HepG2 (cell line): ENCODE results near the gene VPS29. TPM values are rescaled to one million over a fixed set of nuclear protein-coding genes. Genes with fewer than 3 reads are reported as not detected.
"Not testable (repeated sequence)": the region's sequence is repeated elsewhere in the genome, so short reads cannot be mapped to it uniquely, and the experiment has no call there.

Experiments
- ATAC-seq: fragments of 200-7000 bp; cut with Tn5 transposase; 3 replicates; pipeline ENCODE4 v1.9.1; 2020; ENCODE audit warnings: mild to moderate bottlenecking, moderate library complexity
- BruUV-seq: library from RNA; stranded (reverse); fragments of 400-500 nt; replicated peaks from 2 replicates; lab custom pipeline; 2021; lab: Mats Ljungman, UMichigan
- CTCF ChIA-PET: fragments of 300-600 bp; formaldehyde crosslinking; extraction: SDS; loops from one replicate; lab custom pipeline; 2021; ENCODE audit warnings: low total read pairs, inconsistent platforms, low intra/inter-chr PET ratio; lab: Yijun Ruan, JAX
- POLR2A ChIA-PET: fragments of 350-600 bp; sonication (Branson Sonifier 250); formaldehyde crosslinking; loops from one replicate; lab custom pipeline; 2020; ENCODE audit warnings: antibody characterized with exemption, inconsistent platforms; lab: Yijun Ruan, JAX
- DNase-seq: peaks from one replicate; pipeline ENCODE4 v3.0.0-alpha.2; 2015; ENCODE audit warnings: low spot score
- FAIRE-seq: peaks from 3 replicates; lab custom pipeline; 2011; peaks lifted over from hg19 to GRCh38; lab: Jason Lieb, UNC
- H2AFZ ChIP-seq: one replicate; pipeline ENCODE4 v1.6.1; 2011; ENCODE audit warnings: low read length, inconsistent platforms
- H3K27ac ChIP-seq: fragments of 300-600 bp; 3 replicates; pipeline ENCODE4 v1.8.0; 2011; ENCODE audit warnings: mixed run types, mild to moderate bottlenecking, mixed read lengths, low read length, inconsistent platforms; ENCODE audit not compliant: insufficient read depth; ENCODE audit errors: extremely low read length
- H3K27me3 ChIP-seq, 2 experiments: fragments of 200-600 bp in 1 of 2; 2 replicates in 1 of 2; 3 replicates in 1 of 2; pipeline versions ENCODE4 v1.6.0 to v1.8.0; 2011; ENCODE audit warnings: low read length in 2 of 2, mild to moderate bottlenecking in 2 of 2, moderate library complexity in 2 of 2, inconsistent platforms in 1 of 2; ENCODE audit not compliant: insufficient read depth in 2 of 2, control insufficient read depth in 1 of 2
- H3K36me3 ChIP-seq, 2 experiments: fragments of 200-600 bp in 1 of 2; replicated peaks in 1 of 2; 2 replicates in 1 of 2; 3 replicates in 1 of 2; pipeline versions ENCODE4 v1.5.1 to v1.8.0; 2011; ENCODE audit warnings: low read length in 2 of 2, inconsistent platforms in 1 of 2; ENCODE audit not compliant: insufficient read depth in 2 of 2, control insufficient read depth in 1 of 2
- H3K4me1 ChIP-seq: 2 replicates; pipeline ENCODE4 v1.5.1; 2012; ENCODE audit warnings: low read length, inconsistent platforms; ENCODE audit not compliant: insufficient read depth
- H3K4me2 ChIP-seq: 2 replicates; pipeline ENCODE4 v1.6.0; 2011; ENCODE audit warnings: low read depth, low read length, inconsistent platforms
- H3K4me3 ChIP-seq, 3 experiments: fragments of 200-600 bp in 1 of 3; sonication (generic), shearing (Covaris generic) in 1 of 3; replicated peaks in 1 of 3; 2 replicates each; pipeline ENCODE4 v1.5.1; 2011 to 2016; ENCODE audit warnings: low read length in 3 of 3, inconsistent platforms in 2 of 3, low read depth in 2 of 3, mild to moderate bottlenecking in 2 of 3, control low read depth in 1 of 3, mixed read lengths in 1 of 3; ENCODE audit not compliant: insufficient read depth in 1 of 3
- H3K79me2 ChIP-seq: one replicate; pipeline ENCODE4 v1.6.1; 2011; ENCODE audit warnings: low read length, inconsistent platforms; ENCODE audit not compliant: insufficient read depth
- H3K9ac ChIP-seq: 2 replicates; pipeline ENCODE4 v1.6.0; 2011; ENCODE audit warnings: mild to moderate bottlenecking, low read depth, low read length, inconsistent platforms; ENCODE audit not compliant: insufficient read depth
- H3K9me3 ChIP-seq: 2 replicates; pipeline ENCODE4 v1.5.1; 2012; ENCODE audit warnings: mild to moderate bottlenecking, low read length
- H4K20me1 ChIP-seq: 2 replicates; pipeline ENCODE4 v1.6.0; 2011; ENCODE audit warnings: inconsistent platforms, mild to moderate bottlenecking, low read length, moderate library complexity; ENCODE audit not compliant: insufficient read depth
- FOXA3 ChIP-seq: IDR thresholded peaks from 2 replicates; pipeline ENCODE4 v1.6.1; 2016; ENCODE audit warnings: missing genetic modification reagents, missing compliant biosample characterization
- KLF16 ChIP-seq, 2 experiments: sonication (generic) in 1 of 2; formaldehyde crosslinking in 1 of 2; IDR thresholded peaks; 2 replicates each; pipeline versions ENCODE4 v1.6.1 to v1.8.0; 2016 to 2023; ENCODE audit warnings: missing genetic modification reagents in 2 of 2, missing compliant biosample characterization in 1 of 2
- NCOR1 ChIP-seq: fragments of 200-600 bp; sonication (generic); IDR thresholded peaks from 2 replicates; pipeline ENCODE4 v1.7.0; 2017; ENCODE audit warnings: antibody characterized with exemption, low read length, borderline replicate concordance
- SRY ChIP-seq: sonication (generic); formaldehyde crosslinking; IDR thresholded peaks from 2 replicates; pipeline ENCODE4 v1.8.0; 2022; ENCODE audit warnings: mild to moderate bottlenecking, missing genetic modification reagents
- TCF12 ChIP-seq, 2 experiments: fragments of 450-650 bp in 1 of 2; sonication (generic) in 1 of 2; formaldehyde crosslinking in 1 of 2; IDR thresholded peaks; 2 replicates each; pipeline versions ENCODE4 v1.6.1 to v1.8.0; 2017 to 2022; ENCODE audit warnings: antibody characterized with exemption in 1 of 2, mild to moderate bottlenecking in 1 of 2, missing genetic modification reagents in 1 of 2, moderate library complexity in 1 of 2
- TCF7 ChIP-seq: sonication (generic); IDR thresholded peaks from 2 replicates; pipeline ENCODE4 v1.6.1; 2016; ENCODE audit warnings: antibody characterized with exemption, low read depth
- TGIF2 ChIP-seq: IDR thresholded peaks from 2 replicates; pipeline ENCODE4 v1.6.1; 2016; ENCODE audit warnings: control low read depth, missing compliant biosample characterization
- TRIM24 ChIP-seq: sonication (generic); formaldehyde crosslinking; IDR thresholded peaks from 2 replicates; pipeline ENCODE4 v1.8.0; 2022; ENCODE audit warnings: mild to moderate bottlenecking, missing genetic modification reagents
- ZNF350 ChIP-seq: sonication (generic); formaldehyde crosslinking; IDR thresholded peaks from 2 replicates; pipeline ENCODE4 v1.4.0; 2020; ENCODE audit warnings: mild to moderate bottlenecking, low read depth, missing genetic modification reagents, borderline replicate concordance
- ZNF510 ChIP-seq: sonication (generic); formaldehyde crosslinking; IDR thresholded peaks from 2 replicates; pipeline ENCODE4 v1.4.0; 2020; ENCODE audit warnings: low read depth, mild to moderate bottlenecking, missing genetic modification reagents
- ZNF724P ChIP-seq: sonication (generic); formaldehyde crosslinking; IDR thresholded peaks from 2 replicates; pipeline ENCODE4 v1.8.0; 2022; ENCODE audit warnings: missing genetic modification reagents, borderline replicate concordance
- WGBS: methylation state at CpG from one replicate; pipeline ENCODE4 v1.1.6; 2017; ENCODE audit warnings: low lambda C conversion rate; 5-methylcytosine and 5-hydroxymethylcytosine counted together
- in situ Hi-C: cut with HindIII; loops from 2 replicates; pipeline ENCODE4 v1.10.0; 2017; ENCODE audit warnings: low pct_unique_long_range_greater_than_20kb; ENCODE audit not compliant: extremely low pct_ligation_motif_present
- intact Hi-C: fragments of 100-400 bp; cut with micrococcal nuclease; formaldehyde crosslinking; loops from one replicate; pipeline ENCODE4 v1.10.0; 2022; ENCODE audit not compliant: unreplicated experiment
- polyA plus RNA-seq, 8 experiments: library from polyadenylated mRNA; depleted of rRNA in 3 of 8; stranded (reverse) in 7 of 8; unstranded in 1 of 8; fragments of >200 nt; fragmentation: Illumina TruSeq in 4 of 8; extraction: Trizol in 4 of 8; gene quantifications; 2 replicates each; pipeline versions ENCODE4 v1.2.1 to v1.2.3, GENCODE V29; 2011 to 2016; ENCODE audit warnings: low read depth in 4 of 8, missing spikeins in 1 of 8, mixed read lengths in 1 of 8; ENCODE audit not compliant: insufficient read depth in 1 of 8
- total RNA-seq, 5 experiments: library from RNA; depleted of rRNA; stranded (reverse); fragments of >200 nt; fragmentation: Illumina TruSeq; extraction: Trizol; gene quantifications; 2 replicates each; pipeline ENCODE4 v1.2.3, GENCODE V29; 2016; ENCODE audit warnings: low read depth in 1 of 5
- TF ChIP-seq, protein P1 (sequence below): sonication (generic); formaldehyde crosslinking; IDR thresholded peaks from 2 replicates; pipeline ENCODE4 v1.4.0; 2020; ENCODE audit warnings: missing genetic modification reagents, low read depth, mild to moderate bottlenecking, borderline replicate concordance
- TF ChIP-seq, protein P2 (sequence below): sonication (generic); formaldehyde crosslinking; IDR thresholded peaks from 2 replicates; pipeline ENCODE4 v1.8.1; 2023; ENCODE audit warnings: mild to moderate bottlenecking, missing genetic modification reagents, borderline replicate concordance
- TF ChIP-seq, protein P3 (sequence below): sonication (generic); formaldehyde crosslinking; conservative IDR thresholded peaks from 2 replicates; pipeline ENCODE4 v1.8.0; 2022; ENCODE audit warnings: mild to moderate bottlenecking, moderate library complexity, missing genetic modification reagents
- TF ChIP-seq, protein P4 (sequence below): sonication (generic); formaldehyde crosslinking; conservative IDR thresholded peaks from 2 replicates; pipeline ENCODE4 v1.4.0; 2020; ENCODE audit warnings: missing genetic modification reagents

VPS29 gene
- total and polyA plus RNA-seq, 2 of the 13 experiments (the other 11 are each of a cell fraction or from before 2014, with no cell fraction given): 107 to 114 TPM

DNA sequence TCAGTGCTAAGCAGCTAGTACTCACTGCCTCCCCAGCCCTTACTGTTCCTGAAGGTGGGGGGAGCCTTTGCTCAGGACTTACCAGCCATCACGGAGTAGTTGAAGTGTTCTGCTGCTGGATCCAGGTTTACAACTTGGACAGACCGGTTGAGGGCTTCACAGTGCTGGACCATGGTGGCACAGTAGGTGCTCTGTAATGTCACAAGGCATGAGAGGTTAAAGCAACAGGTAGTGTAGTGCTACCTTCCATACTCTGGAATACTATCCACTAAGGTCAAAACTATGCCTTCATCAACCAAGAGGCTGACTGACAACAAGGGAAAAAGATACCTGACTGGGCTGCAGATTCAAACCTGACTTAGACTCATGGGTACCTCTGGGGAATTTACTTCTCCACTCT is 36.9 kb downstream of the VPS29 start:
- 93% methylated on average over 2 of the region's 2 CpGs for WGBS
- H3K79me2 ChIP-seq: peaks cover 22% of the 10 kb centered on the region
- intact Hi-C loops (no loop called here), in situ Hi-C loops (no loop called here)
- H4K20me1 ChIP-seq: no peaks in the 10 kb centered on the region
- no peaks in the 10 kb centered on the region for H3K9me3 ChIP-seq
- no TSS peak for BruUV-seq
- POLR2A ChIA-PET: no interaction called here
- no peak for FAIRE-seq
- ATAC-seq: no peak
- CTCF ChIA-PET: no interaction called here
- H3K27ac ChIP-seq: no peak overlapping the region
- peaks cover 0 to 3% of the 10 kb centered on the region in 2 experiments; a peak in 1 of 5 replicates for H3K27me3 ChIP-seq
- no peak for DNase-seq
- no peak overlapping the region for H2AFZ ChIP-seq
- TF ChIP-seq TCF7: no peak
- no peak for TF ChIP-seq KLF16 (CRISPR knock-in tag; IDR thresholded peaks at IDR 0.05)
- no peak for TF ChIP-seq TCF12 (IDR thresholded peaks at IDR 0.05)
- TF ChIP-seq TCF12 (CRISPR knock-in tag; IDR thresholded peaks at IDR 0.05): no peak
- TF ChIP-seq ZNF350 (CRISPR knock-in tag): no peak
- TF ChIP-seq, protein P1, sequence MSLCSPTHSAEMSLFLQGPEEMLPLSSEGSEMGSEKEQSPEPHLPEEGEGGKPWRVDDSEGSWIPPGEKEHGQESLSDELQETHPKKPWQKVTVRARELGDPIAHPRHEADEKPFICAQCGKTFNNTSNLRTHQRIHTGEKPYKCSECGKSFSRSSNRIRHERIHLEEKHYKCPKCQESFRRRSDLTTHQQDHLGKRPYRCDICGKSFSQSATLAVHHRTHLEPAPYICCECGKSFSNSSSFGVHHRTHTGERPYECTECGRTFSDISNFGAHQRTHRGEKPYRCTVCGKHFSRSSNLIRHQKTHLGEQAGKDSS: no peak
- TF ChIP-seq, protein P2, sequence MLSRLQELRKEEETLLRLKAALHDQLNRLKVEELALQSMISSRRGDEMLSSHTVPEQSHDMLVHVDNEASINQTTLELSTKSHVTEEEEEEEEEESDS: no peak
- TF ChIP-seq SRY (CRISPR knock-in tag): no peak
- TF ChIP-seq, protein P3, sequence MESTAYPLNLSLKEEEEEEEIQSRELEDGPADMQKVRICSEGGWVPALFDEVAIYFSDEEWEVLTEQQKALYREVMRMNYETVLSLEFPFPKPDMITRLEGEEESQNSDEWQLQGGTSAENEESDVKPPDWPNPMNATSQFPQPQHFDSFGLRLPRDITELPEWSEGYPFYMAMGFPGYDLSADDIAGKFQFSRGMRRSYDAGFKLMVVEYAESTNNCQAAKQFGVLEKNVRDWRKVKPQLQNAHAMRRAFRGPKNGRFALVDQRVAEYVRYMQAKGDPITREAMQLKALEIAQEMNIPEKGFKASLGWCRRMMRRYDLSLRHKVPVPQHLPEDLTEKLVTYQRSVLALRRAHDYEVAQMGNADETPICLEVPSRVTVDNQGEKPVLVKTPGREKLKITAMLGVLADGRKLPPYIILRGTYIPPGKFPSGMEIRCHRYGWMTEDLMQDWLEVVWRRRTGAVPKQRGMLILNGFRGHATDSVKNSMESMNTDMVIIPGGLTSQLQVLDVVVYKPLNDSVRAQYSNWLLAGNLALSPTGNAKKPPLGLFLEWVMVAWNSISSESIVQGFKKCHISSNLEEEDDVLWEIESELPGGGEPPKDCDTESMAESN (CRISPR knock-in tag): no peak
- TF ChIP-seq, protein P4, sequence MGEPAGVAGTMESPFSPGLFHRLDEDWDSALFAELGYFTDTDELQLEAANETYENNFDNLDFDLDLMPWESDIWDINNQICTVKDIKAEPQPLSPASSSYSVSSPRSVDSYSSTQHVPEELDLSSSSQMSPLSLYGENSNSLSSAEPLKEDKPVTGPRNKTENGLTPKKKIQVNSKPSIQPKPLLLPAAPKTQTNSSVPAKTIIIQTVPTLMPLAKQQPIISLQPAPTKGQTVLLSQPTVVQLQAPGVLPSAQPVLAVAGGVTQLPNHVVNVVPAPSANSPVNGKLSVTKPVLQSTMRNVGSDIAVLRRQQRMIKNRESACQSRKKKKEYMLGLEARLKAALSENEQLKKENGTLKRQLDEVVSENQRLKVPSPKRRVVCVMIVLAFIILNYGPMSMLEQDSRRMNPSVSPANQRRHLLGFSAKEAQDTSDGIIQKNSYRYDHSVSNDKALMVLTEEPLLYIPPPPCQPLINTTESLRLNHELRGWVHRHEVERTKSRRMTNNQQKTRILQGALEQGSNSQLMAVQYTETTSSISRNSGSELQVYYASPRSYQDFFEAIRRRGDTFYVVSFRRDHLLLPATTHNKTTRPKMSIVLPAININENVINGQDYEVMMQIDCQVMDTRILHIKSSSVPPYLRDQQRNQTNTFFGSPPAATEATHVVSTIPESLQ: no peak
- no peak for TF ChIP-seq ZNF510 (CRISPR knock-in tag)
- no peak for TF ChIP-seq FOXA3 (CRISPR knock-in tag)
- no peak for TF ChIP-seq ZNF724P
- no peak for TF ChIP-seq TGIF2 (CRISPR knock-in tag)
- no peak for TF ChIP-seq TRIM24 (CRISPR knock-in tag)
- no peak for TF ChIP-seq NCOR1
- H3K4me3 ChIP-seq: no peak overlapping the region
- H3K4me1 ChIP-seq: peaks cover 18% of the 10 kb centered on the region
- no peak overlapping the region for H3K4me2 ChIP-seq
- H3K9ac ChIP-seq: no peak overlapping the region
- peaks cover 5 to 38% of the 10 kb centered on the region in 2 experiments for H3K36me3 ChIP-seq

DNA sequence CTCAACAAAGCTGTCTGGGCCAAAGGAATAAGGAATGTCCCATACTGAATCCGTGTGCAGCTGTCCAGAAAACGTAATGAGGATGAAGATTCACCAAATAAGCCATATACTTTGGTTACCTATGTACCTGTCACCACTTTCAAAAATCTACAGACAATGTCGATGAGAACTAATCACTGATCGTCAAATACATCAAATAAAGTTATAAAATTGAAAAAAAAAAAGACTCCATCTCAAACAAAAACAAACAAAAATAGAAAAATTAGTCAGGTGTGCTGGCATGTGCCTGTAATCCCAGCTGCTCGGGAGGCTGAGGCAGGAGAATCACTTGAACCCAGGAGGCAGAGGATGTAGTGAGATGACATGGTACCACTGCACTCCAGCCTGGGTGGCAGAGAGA is 40.7 kb downstream of the VPS29 start:
- DNase-seq, H3K27me3 ChIP-seq, BruUV-seq, H2AFZ ChIP-seq, H3K9ac ChIP-seq, CTCF ChIA-PET, POLR2A ChIA-PET, H3K27ac ChIP-seq, ATAC-seq, intact Hi-C loops, FAIRE-seq, H4K20me1 ChIP-seq, H3K4me2 ChIP-seq, H3K4me1 ChIP-seq, in situ Hi-C loops, H3K79me2 ChIP-seq, H3K9me3 ChIP-seq, H3K4me3 ChIP-seq: not testable (repeated sequence)
- H3K36me3 ChIP-seq: peaks cover 10 to 62% of the 10 kb centered on the region in 2 experiments
- WGBS: 94% methylated on average over 5 of the region's 5 CpGs
